HG03520 (cell line): Measurements from ENCODE around the gene MEST.
"Not testable (repeated sequence)": the region's sequence is repeated elsewhere in the genome, so short reads cannot be mapped to it uniquely, and the experiment has no call there.

Experiments
- ATAC-seq: cut with Tn5 transposase; IDR thresholded peaks from one replicate; pipeline ENCODE4 v1.9.1; 2021; ENCODE audit warnings: mild to moderate bottlenecking, moderate library complexity; ENCODE audit not compliant: unreplicated experiment

The MEST gene

GRCh38 chr7:130521258-130521951 is 29.5 kb downstream of the MEST start:
- no peak for ATAC-seq

- ATAC-seq, result not testable (repeated sequence)
Measured at GRCh38 chr7:130523519-130524125, 31.7 kb downstream of the MEST start.

- no peak for ATAC-seq
Measured at GRCh38 chr7:130524628-130525027, 32.7 kb downstream of the MEST start.

GRCh38 chr7:130527752-130528355 is 36.0 kb downstream of the MEST start:
- ATAC-seq, result not testable (repeated sequence)

- no peak for ATAC-seq
Measured at GRCh38 chr7:130529417-130529816, 37.5 kb downstream of the MEST start.

- not testable (repeated sequence) for ATAC-seq
Measured at GRCh38 chr7:130537894-130538293, 46.0 kb downstream of the MEST start.

- ATAC-seq, result not testable (repeated sequence)
Measured at GRCh38 chr7:130541287-130541686, 49.4 kb downstream of the MEST start.

GRCh38 chr7:130542297-130542696 is 50.4 kb downstream of the MEST start:
- ATAC-seq, result not testable (repeated sequence)

GRCh38 chr7:130543487-130544010 is 51.7 kb downstream of the MEST start:
- ATAC-seq, result no peak

GRCh38 chr7:130544356-130544755 is 52.5 kb downstream of the MEST start:
- ATAC-seq, result no peak

GRCh38 chr7:130553398-130554029 is 61.6 kb downstream of the MEST start:
- no peak for ATAC-seq

- ATAC-seq, result no peak
Measured at GRCh38 chr7:130554481-130554880, 62.6 kb downstream of the MEST start.
